Heart left ventricle (tissue), 16 donors: Measurements from ENCODE around the gene MYO19. TPM values are rescaled to one million over a fixed set of nuclear protein-coding genes. Genes with fewer than 3 reads are reported as not detected.

ENCODE experiments used
- ATAC-seq, 4 donors: fragments of 200-7000 bp; cut with Tn5 transposase; one replicate each; pipeline ENCODE4 v1.9.1; 2020 to 2022; ENCODE audit warnings: moderate library complexity in 4 of 4, mild to moderate bottlenecking in 3 of 4, moderate number of reproducible peaks in 1 of 4
- DNase-seq, 5 donors: peaks; one replicate each; pipeline ENCODE4 v3.0.0-alpha.2; 2020
- H3K27ac ChIP-seq, 12 donors: fragments of 200-600 bp; sonication (generic) in 4 of 12; one replicate each; pipeline versions ENCODE4 v1.5.0 to v1.8.0; 2016 to 2022; ENCODE audit warnings: mild to moderate bottlenecking in 2 of 12
- H3K27me3 ChIP-seq, 9 donors: fragments of 200-600 bp; sonication (generic) in 2 of 9; one replicate each; pipeline versions ENCODE4 v1.5.1 to v1.8.0; 2016 to 2022; ENCODE audit warnings: mild to moderate bottlenecking in 3 of 9
- H3K36me3 ChIP-seq, 9 donors: fragments of 200-600 bp; sonication (generic) in 2 of 9; one replicate each; pipeline versions ENCODE4 v1.5.0 to v1.8.0; 2018 to 2022; ENCODE audit warnings: mild to moderate bottlenecking in 2 of 9
- H3K4me1 ChIP-seq, 12 donors: fragments of 200-600 bp; sonication (generic) in 4 of 12; one replicate each; pipeline versions ENCODE4 v1.5.0 to v1.8.0; 2016 to 2022; ENCODE audit warnings: mild to moderate bottlenecking in 3 of 12
- H3K4me3 ChIP-seq, 12 donors: fragments of 200-600 bp; sonication (generic) in 4 of 12; one replicate each; pipeline versions ENCODE4 v1.5.0 to v1.8.0; 2017 to 2022; ENCODE audit warnings: mild to moderate bottlenecking in 9 of 12, moderate library complexity in 4 of 12
- H3K9me3 ChIP-seq, 12 donors: fragments of 200-600 bp; sonication (generic) in 4 of 12; one replicate each; pipeline versions ENCODE4 v1.5.0 to v1.8.0; 2016 to 2022; ENCODE audit warnings: mild to moderate bottlenecking in 1 of 12
- POLR2A ChIP-seq, 2 donors: fragments of 450-650 bp; IDR thresholded peaks; one replicate each; pipeline ENCODE4 v1.6.1; 2017; ENCODE audit warnings: antibody characterized with exemption in 2 of 2, mild to moderate bottlenecking in 2 of 2, moderate library complexity in 2 of 2
- WGBS, 4 donors: extraction: QIAGEN DNeasy Blood & Tissue Kit in 2 of 4; methylation state at CpG; one replicate each; pipeline versions ENCODE4 v1.1.5 to v1.1.7; 2013 to 2018; 5-methylcytosine and 5-hydroxymethylcytosine counted together
- intact Hi-C, 10 donors: fragments of 100-400 bp; cut with DNase I; formaldehyde crosslinking; loops; one replicate each; pipeline versions ENCODE4 v1.11.1 to v1.14.2; 2022
- polyA plus RNA-seq, 2 donors: library from polyadenylated mRNA; stranded (reverse); fragments of 200-250 nt; gene quantifications; one replicate each; pipeline ENCODE4 v1.2.3, GENCODE V29; 2013
- total RNA-seq, 9 donors: library from RNA; depleted of rRNA in 2 of 9; stranded (reverse); fragments of >200 nt in 2 of 9; fragmentation: NEBNext Ultra II Directional in 3 of 9; extraction: Animal tissue kit (Norgen Biotek cat#: 25700) in 3 of 9; gene quantifications; one replicate each; pipeline versions ENCODE4 v1.1.0 to v1.2.4, GENCODE V29; 2016 to 2023
- TF ChIP-seq, protein P1 (sequence below), 12 donors: fragments of 200-600 bp; sonication (generic) in 4 of 12; IDR thresholded peaks; one replicate each; pipeline versions ENCODE4 v1.5.0 to v1.8.0; 2018 to 2022; ENCODE audit warnings: antibody characterized with exemption in 12 of 12, mild to moderate bottlenecking in 5 of 12
- donor health status: ischemic (EF 13 %, LVEDD 7.1; RV severe dilation, severe dysfunction).
- donor health status: healthy with polysubstance abuse.
- donor health status: DM: no; HTN: yes; CAD: no.
- donor health status: DM: no; HTN: no; CAD: no.
- donor health status: ischemic (EF 25% LVEDD 6.9; RV normal size, moderate dysfunction).
- donor health status: ischemic (EF 25% LVEDD 5.7; RV mildly dilated, moderate dysfunction).
- donor health status: healthy.
- donor health status: DM: yes; HTN: yes; CAD: no.
- donor health status: ischemic (EF 35%, LVEDD 5.7; RV mildly dilated, moderate dysfunction).
- donor health status: nonischemic (EF 11% LVEDD 7.7; RV severe dilation, severe dysfunction).
- donor health status: DM: yes; HTN: yes; CAD: no.
- donor health status: PGD.
- donor health status: ischemic (EF 29% LVEDD 5.4; RV normal size, mild dysfunction).
- donor health status: nonischemic (EF 23%, LVEDD 6.1; RV moderate dilation, normal function).

Gene MYO19
- total and polyA plus RNA-seq, 11 donors = 5.8 to 32.7 (median 12.3) TPM

DNA sequence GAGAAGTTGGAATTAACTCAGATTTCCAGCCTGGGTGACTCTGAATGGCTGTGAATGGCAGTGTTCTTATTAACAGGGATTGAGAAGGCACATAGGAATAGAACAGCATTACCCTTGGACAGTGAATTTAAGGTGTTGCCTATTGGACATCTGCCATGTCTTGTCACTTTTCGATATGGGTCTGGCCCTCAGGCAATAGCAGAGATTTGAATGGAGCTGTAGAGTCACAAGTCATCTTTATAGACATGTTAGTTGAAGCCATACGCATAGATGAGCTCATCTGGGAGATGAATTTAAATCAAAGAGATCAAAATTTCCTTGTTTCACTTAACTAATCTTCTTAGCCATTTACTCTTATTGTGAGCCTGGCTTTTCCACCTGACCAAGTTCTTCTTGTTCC, 42.1 kb upstream of the MYO19 start:
- H3K36me3 ChIP-seq = peaks cover 0 to 92% (median 72%) of the 10 kb centered on the region in 9 donors
- 63 to 69% (median 67%) methylated on average over 2 of the region's 2 CpGs for WGBS, 4 donors
- peak in 1 of 4 donors; percentile 14 for ATAC-seq

DNA sequence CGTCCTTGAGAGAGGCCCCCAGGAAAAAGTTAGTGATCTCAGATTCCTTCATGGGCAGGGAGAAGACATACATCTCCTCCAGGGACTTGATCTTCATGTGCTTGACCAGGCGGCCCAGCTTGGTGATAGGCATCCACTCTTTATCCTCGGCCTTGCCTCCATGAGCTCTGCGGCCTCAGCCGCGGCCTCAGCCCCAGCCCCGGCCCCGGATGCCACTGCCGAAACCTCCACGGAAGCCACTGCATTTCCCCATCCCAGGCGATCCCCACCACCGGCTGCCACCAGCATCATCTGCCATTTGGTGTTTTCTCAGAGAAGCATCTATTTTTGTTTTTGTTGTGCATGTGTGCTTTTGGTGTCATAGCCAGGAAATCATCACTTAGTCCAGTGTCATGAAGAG, 40.4 kb upstream of the MYO19 start:
- H3K4me1 ChIP-seq = peaks cover 0 to 9% (median 2%) of the 10 kb centered on the region in 12 donors
- no peak overlapping the region for H3K27ac ChIP-seq
- intact Hi-C loops = no loop called here
- TF ChIP-seq POLR2A (IDR thresholded peaks at IDR 0.05) = no peak
- TF ChIP-seq, protein P1, sequence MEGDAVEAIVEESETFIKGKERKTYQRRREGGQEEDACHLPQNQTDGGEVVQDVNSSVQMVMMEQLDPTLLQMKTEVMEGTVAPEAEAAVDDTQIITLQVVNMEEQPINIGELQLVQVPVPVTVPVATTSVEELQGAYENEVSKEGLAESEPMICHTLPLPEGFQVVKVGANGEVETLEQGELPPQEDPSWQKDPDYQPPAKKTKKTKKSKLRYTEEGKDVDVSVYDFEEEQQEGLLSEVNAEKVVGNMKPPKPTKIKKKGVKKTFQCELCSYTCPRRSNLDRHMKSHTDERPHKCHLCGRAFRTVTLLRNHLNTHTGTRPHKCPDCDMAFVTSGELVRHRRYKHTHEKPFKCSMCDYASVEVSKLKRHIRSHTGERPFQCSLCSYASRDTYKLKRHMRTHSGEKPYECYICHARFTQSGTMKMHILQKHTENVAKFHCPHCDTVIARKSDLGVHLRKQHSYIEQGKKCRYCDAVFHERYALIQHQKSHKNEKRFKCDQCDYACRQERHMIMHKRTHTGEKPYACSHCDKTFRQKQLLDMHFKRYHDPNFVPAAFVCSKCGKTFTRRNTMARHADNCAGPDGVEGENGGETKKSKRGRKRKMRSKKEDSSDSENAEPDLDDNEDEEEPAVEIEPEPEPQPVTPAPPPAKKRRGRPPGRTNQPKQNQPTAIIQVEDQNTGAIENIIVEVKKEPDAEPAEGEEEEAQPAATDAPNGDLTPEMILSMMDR (IDR thresholded peaks at IDR 0.05) = no peak
- H3K9me3 ChIP-seq = no peaks in the 10 kb centered on the region
- DNase-seq = peak in 1 of 5 donors; percentile 42
- no peak for ATAC-seq
- no peaks in the 10 kb centered on the region for H3K27me3 ChIP-seq
- 95 to 98% (median 96%) methylated on average over 11 to 12 of the region's 12 CpGs for WGBS, 4 donors
- H3K4me3 ChIP-seq = no peak overlapping the region
- H3K36me3 ChIP-seq = peaks cover 0 to 92% (median 71%) of the 10 kb centered on the region in 9 donors

More for the DNA sequence above, 42.1 kb upstream of the MYO19 start:
- H3K4me3 ChIP-seq = no peak overlapping the region
- H3K4me1 ChIP-seq = peaks cover 0 to 9% (median 2%) of the 10 kb centered on the region in 12 donors
- intact Hi-C loops = no loop called here
- H3K27ac ChIP-seq = no peak overlapping the region
- TF ChIP-seq POLR2A (IDR thresholded peaks at IDR 0.05) = no peak
- TF ChIP-seq, protein P1 (IDR thresholded peaks at IDR 0.05) = no peak
- H3K9me3 ChIP-seq = no peaks in the 10 kb centered on the region
- DNase-seq = no peak
- no peaks in the 10 kb centered on the region for H3K27me3 ChIP-seq

DNA sequence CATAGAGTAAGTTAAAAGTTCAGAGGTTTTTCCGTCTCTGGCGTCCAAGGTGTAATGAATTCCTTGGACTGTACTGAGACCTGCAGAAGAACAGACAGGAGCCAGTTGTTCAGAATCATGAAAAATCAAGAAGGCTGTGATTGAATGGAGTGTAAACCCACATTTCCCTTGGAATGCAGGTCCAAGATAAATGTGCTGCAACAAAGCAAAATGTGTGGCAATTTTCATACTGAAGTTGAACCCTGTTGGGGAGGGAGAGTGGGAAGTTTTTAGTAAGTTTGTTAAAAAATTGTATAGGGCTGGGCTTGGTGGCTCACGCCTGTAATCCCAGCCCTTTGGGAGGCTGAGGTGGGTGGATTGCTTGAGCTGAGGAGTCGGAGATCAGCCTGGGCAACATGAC, 31.4 kb upstream of the MYO19 start:
- H3K4me1 ChIP-seq = peaks cover 0 to 4% (median 0%) of the 10 kb centered on the region in 12 donors
- 94 to 98% (median 95%) methylated on average over 4 of the region's 4 CpGs for WGBS, 4 donors
- intact Hi-C loops = no loop called here
- no peaks in the 10 kb centered on the region for H3K27me3 ChIP-seq
- no peak for TF ChIP-seq POLR2A (IDR thresholded peaks at IDR 0.05)
- TF ChIP-seq, protein P1 (IDR thresholded peaks at IDR 0.05) = no peak
- ATAC-seq (no peak), DNase-seq (no peak)
- no peak overlapping the region for H3K4me3 ChIP-seq
- no peaks in the 10 kb centered on the region for H3K9me3 ChIP-seq
- H3K27ac ChIP-seq = no peak overlapping the region
- H3K36me3 ChIP-seq = peaks cover 0 to 100% (median 94%) of the 10 kb centered on the region in 9 donors

DNA sequence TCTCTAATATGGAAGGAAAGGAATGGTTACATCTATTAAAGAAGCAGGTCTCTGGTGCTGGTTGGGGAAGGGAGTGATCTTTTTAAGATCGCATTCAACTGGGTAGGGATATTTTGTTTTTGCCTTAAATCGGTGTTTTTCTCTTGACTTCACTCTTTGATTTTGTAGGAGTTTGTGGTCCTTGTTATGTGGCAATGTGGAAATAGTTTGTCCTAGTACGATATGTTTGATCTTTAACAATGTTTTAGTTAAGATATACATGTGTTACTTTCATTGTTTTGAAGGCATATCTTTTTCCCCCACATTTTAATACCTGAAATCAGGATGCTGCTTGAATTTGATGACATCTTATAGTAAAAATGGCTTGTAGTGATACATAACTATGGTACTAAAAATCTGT, 18.8 kb upstream of the MYO19 start:
- 80 to 87% (median 85%) methylated on average over 3 of the region's 3 CpGs for WGBS, 4 donors
- Histone ChIP-seq H3K27ac (no peak overlapping the region), H3K4me3 (no peak overlapping the region), H3K9me3 (no peaks in the 10 kb centered on the region), H3K27me3 (no peaks in the 10 kb centered on the region), H3K4me1 (peaks cover 0 to 58% (median 31%) of the 10 kb centered on the region in 12 donors), H3K36me3 (peaks cover 0 to 50% (median 39%) of the 10 kb centered on the region in 9 donors)
- DNase-seq (no peak), ATAC-seq (no peak)
- intact Hi-C loops = no loop called here
- TF ChIP-seq, protein P1 (IDR thresholded peaks at IDR 0.05) = no peak
- TF ChIP-seq POLR2A (IDR thresholded peaks at IDR 0.05) = no peak
